Neural cell (in vitro differentiated cells): ENCODE results near the gene SFRP5.

ENCODE experiments used
- CTCF ChIP-seq: fragments of 450-650 bp; IDR thresholded peaks from 2 replicates; pipeline ENCODE4 v1.5.1; 2014; ENCODE audit warnings: antibody characterized with exemption, mild to moderate bottlenecking, moderate library complexity; ENCODE audit not compliant: poor library complexity, severe bottlenecking
- REST ChIP-seq: IDR thresholded peaks from 2 replicates; pipeline ENCODE4 v1.6.1; 2012; ENCODE audit warnings: borderline replicate concordance

GRCh38 chr10:97771913-97772823 lies at the start of gene SFRP5:
- TF ChIP-seq CTCF (no peak), REST (no peak)
